Thyroid gland (tissue), 4 donors: ENCODE measurements around the gene AKAP6. TPM values are rescaled to one million over a fixed set of nuclear protein-coding genes. Genes with fewer than 3 reads are reported as not detected.

Experiments
- DNase-seq, 2 donors: peaks; one replicate each; pipeline ENCODE4 v3.0.0-alpha.2; 2019
- H3K27ac ChIP-seq, 3 donors: fragments of 200-600 bp; sonication (generic); 1 replicate in 2 of 3; 2 replicates in 1 of 3; pipeline ENCODE4 v1.5.1; 2016 to 2019; ENCODE audit warnings: mild to moderate bottlenecking in 1 of 3, moderate library complexity in 1 of 3
- H3K27me3 ChIP-seq: fragments of 200-600 bp; sonication (generic); one replicate; pipeline ENCODE4 v1.5.1; 2019
- H3K36me3 ChIP-seq, 2 donors: fragments of 200-600 bp; sonication (generic); one replicate each; pipeline ENCODE4 v1.5.1; 2016 to 2019
- H3K4me1 ChIP-seq, 2 donors: fragments of 200-600 bp; sonication (generic); one replicate each; pipeline ENCODE4 v1.5.1; 2017 to 2019
- H3K4me3 ChIP-seq, 3 donors: fragments of 200-600 bp; sonication (generic); replicated peaks in 1 of 3; 1 replicate in 2 of 3; 2 replicates in 1 of 3; pipeline ENCODE4 v1.5.1; 2016; ENCODE audit warnings: mild to moderate bottlenecking in 1 of 3
- H3K9me3 ChIP-seq: fragments of 200-600 bp; sonication (generic); one replicate; pipeline ENCODE4 v1.5.1; 2017
- POLR2A ChIP-seq, 2 donors: fragments of 450-650 bp; IDR thresholded peaks; one replicate each; pipeline ENCODE4 v1.6.1; 2017; ENCODE audit warnings: antibody characterized with exemption in 2 of 2, mild to moderate bottlenecking in 2 of 2, moderate library complexity in 1 of 2
- WGBS, 2 donors: methylation state at CpG; one replicate each; pipeline ENCODE4 v1.1.5; 2017; 5-methylcytosine and 5-hydroxymethylcytosine counted together
- intact Hi-C: fragments of 100-400 bp; cut with DNase I; formaldehyde crosslinking; loops from one replicate; pipeline ENCODE4 v1.15.1; 2023
- total RNA-seq, 4 donors: library from RNA; depleted of rRNA; stranded (reverse); fragments of >200 nt; gene quantifications; one replicate each; pipeline ENCODE4 v1.2.3, GENCODE V29; 2016
- TF ChIP-seq, protein P1 (sequence below), 6 experiments: fragments of 200-600 bp in 3 of 6; fragments of 450-650 bp in 3 of 6; sonication (generic) in 3 of 6; IDR thresholded peaks; one replicate each; pipeline ENCODE4 v1.5.1; 2016 to 2019; ENCODE audit warnings: antibody characterized with exemption in 6 of 6, mild to moderate bottlenecking in 2 of 6, inconsistent platforms in 1 of 6, moderate library complexity in 1 of 6

AKAP6 gene
- total RNA-seq, 4 donors from 2014 or later, result 13.0 to 34.5 (median 22.7) TPM

DNA sequence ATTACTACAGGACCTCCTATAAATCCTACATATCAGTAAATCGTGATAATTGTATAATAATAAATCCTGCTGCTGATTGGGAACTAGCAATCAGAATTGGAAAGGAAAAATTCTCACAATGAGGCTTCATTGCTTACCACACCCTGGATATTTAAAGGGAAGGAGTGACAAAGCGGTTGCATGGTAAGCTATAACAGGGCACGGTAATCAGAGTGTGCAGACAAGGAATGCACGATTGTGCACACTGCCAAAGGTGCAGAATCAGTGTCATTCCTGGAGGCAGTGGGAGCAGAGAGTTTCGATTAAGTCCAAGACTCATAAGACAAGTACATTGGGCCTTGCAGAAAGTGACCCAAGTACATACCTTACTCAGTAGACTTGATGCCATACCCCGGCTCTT lies 332.1 kb downstream of the AKAP6 start:
- no peaks in the 10 kb centered on the region for H3K4me1 ChIP-seq
- H3K9me3 ChIP-seq, result no peaks in the 10 kb centered on the region
- TF ChIP-seq, protein P1, sequence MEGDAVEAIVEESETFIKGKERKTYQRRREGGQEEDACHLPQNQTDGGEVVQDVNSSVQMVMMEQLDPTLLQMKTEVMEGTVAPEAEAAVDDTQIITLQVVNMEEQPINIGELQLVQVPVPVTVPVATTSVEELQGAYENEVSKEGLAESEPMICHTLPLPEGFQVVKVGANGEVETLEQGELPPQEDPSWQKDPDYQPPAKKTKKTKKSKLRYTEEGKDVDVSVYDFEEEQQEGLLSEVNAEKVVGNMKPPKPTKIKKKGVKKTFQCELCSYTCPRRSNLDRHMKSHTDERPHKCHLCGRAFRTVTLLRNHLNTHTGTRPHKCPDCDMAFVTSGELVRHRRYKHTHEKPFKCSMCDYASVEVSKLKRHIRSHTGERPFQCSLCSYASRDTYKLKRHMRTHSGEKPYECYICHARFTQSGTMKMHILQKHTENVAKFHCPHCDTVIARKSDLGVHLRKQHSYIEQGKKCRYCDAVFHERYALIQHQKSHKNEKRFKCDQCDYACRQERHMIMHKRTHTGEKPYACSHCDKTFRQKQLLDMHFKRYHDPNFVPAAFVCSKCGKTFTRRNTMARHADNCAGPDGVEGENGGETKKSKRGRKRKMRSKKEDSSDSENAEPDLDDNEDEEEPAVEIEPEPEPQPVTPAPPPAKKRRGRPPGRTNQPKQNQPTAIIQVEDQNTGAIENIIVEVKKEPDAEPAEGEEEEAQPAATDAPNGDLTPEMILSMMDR (IDR thresholded peaks at IDR 0.05), result no peak
- TF ChIP-seq POLR2A (IDR thresholded peaks at IDR 0.05), result no peak
- no peaks in the 10 kb centered on the region for H3K27me3 ChIP-seq
- H3K4me3 ChIP-seq, result no peak overlapping the region
- no peak for DNase-seq
- no peak overlapping the region for H3K27ac ChIP-seq
- intact Hi-C loops, result no loop called here
- 78 to 82% methylated on average over 6 of the region's 6 CpGs for WGBS, 2 donors
- H3K36me3 ChIP-seq, result no peaks in the 10 kb centered on the region

DNA sequence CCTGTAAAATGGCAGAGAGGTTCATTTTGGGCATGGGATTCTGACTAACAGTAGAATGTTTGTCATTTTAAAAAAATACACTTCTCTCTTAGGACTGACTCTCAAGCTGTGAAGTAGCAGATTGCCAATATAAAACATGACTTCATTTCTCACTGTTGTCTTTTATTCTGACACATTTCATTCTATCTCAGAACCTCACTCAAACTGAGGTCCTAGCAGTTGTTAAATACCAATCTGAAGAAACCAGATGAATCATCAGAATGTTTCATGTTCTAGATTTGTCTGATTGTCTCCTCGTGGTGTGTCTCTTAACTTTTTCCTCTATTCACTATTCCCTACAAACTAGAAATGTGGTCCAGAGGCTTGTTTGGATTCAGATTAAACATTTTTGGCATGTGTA lies 333.1 kb downstream of the AKAP6 start:
- 75 to 78% methylated on average over 1 of the region's 1 CpG for WGBS, 2 donors
- intact Hi-C loops, result no loop called here
- Histone ChIP-seq H3K36me3 (no peaks in the 10 kb centered on the region), H3K27me3 (no peaks in the 10 kb centered on the region), H3K27ac (no peak overlapping the region), H3K9me3 (no peaks in the 10 kb centered on the region), H3K4me1 (no peaks in the 10 kb centered on the region), H3K4me3 (no peak overlapping the region)
- no peak for DNase-seq
- TF ChIP-seq, protein P1 (IDR thresholded peaks at IDR 0.05), result no peak
- TF ChIP-seq POLR2A (IDR thresholded peaks at IDR 0.05), result no peak

DNA sequence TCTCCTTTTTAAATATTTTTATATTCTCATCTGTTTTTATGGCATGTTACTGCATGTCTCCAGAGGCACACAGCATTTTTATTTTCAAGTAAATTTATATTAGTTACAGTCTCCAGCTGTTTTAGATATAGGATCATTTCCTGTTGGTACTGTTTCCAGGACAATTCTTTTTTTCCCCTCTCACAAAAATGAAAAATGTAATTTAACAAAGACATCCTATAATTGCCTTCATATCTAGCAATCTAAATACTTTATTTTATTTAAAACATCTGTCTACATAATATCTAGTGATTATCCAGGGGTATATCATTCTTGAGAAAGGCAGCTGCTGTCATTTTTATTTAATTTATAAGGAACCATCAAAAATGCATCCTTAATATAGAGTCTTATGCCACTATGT lies 337.2 kb downstream of the AKAP6 start:
- Histone ChIP-seq H3K27me3 (no peaks in the 10 kb centered on the region), H3K4me3 (no peak overlapping the region), H3K36me3 (no peaks in the 10 kb centered on the region), H3K4me1 (no peaks in the 10 kb centered on the region), H3K9me3 (no peaks in the 10 kb centered on the region), H3K27ac (no peak overlapping the region)
- TF ChIP-seq POLR2A (IDR thresholded peaks at IDR 0.05), result no peak
- TF ChIP-seq, protein P1 (IDR thresholded peaks at IDR 0.05), result no peak
- no peak for DNase-seq
- intact Hi-C loops, result no loop called here

DNA sequence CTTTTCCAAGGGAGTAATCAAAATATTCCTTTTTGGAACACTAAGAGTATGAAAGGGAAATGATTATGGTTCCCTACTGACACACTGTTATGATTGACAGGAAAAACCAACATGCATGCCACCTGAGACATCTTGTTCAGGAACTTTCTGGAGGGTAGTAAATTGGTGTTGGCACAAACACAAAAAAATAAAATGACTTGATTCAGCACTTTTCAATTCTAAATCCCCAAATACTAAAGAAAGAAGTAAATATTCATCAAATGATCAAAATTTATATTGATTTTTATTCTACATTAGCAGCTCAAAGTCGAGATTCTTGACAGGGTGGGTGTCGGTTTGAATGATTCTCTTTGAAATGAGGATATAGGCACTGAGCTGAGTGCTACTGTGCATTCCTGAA lies 338.2 kb downstream of the AKAP6 start:
- H3K4me3 ChIP-seq, result no peak overlapping the region
- intact Hi-C loops, result no loop called here
- no peak for DNase-seq
- 78 to 85% methylated on average over 2 of the region's 2 CpGs for WGBS, 2 donors
- H3K27ac ChIP-seq, result no peak overlapping the region
- H3K9me3 ChIP-seq, result no peaks in the 10 kb centered on the region
- H3K27me3 ChIP-seq, result no peaks in the 10 kb centered on the region
- no peaks in the 10 kb centered on the region for H3K36me3 ChIP-seq
- TF ChIP-seq, protein P1 (IDR thresholded peaks at IDR 0.05), result no peak
- no peak for TF ChIP-seq POLR2A (IDR thresholded peaks at IDR 0.05)
- H3K4me1 ChIP-seq, result no peaks in the 10 kb centered on the region

DNA sequence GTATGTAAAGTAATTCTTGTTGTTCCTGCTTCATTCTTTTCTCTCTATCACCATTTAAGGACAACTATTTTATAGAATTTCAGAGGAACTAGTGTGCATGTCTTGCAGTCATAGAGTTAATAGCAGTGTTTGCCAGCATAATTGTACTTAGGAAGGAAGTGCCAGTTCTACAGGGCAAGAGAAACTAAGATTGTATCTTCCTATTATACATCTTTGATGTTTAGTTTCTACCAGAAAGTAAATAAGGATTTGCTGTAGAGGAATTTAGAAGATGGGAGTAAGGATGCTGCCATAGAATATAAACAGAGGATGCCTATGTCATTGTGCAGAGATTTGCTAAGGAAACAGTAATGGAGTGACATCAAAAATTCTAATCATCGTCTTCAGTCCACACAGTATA lies 338.7 kb downstream of the AKAP6 start:
- WGBS, 2 donors, result 82 to 86% methylated on average over 1 of the region's 1 CpG
- TF ChIP-seq, protein P1 (IDR thresholded peaks at IDR 0.05), result no peak
- no peak for TF ChIP-seq POLR2A (IDR thresholded peaks at IDR 0.05)
- Histone ChIP-seq H3K36me3 (no peaks in the 10 kb centered on the region), H3K4me1 (no peaks in the 10 kb centered on the region), H3K4me3 (no peak overlapping the region), H3K9me3 (no peaks in the 10 kb centered on the region), H3K27ac (no peak overlapping the region), H3K27me3 (no peaks in the 10 kb centered on the region)
- no peak for DNase-seq
- intact Hi-C loops, result no loop called here
